ENCODE data around the gene IFT57.
"Not testable (repeated sequence)": the region's sequence is repeated elsewhere in the genome, so short reads cannot be mapped to it uniquely, and the experiment has no call there.

IFT57 gene

DNA sequence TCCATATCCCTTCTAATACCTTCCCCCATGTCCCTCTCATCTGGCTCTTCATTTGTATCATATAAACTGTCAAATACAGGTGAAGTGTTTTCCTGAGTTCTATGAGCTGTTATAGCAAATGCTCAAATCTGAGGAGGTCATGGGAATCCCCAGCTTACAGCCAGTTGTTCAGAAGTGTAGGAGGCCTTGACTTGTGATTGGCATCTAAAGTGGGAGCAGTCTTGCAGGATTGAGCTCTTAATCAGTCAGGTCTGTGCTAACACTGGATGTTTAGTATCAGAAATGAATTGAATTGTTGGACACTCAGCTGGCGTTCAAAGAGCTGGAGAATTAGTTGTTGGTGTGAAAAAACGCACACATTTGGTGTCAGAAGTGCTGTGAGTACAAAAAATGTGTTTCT, 65.0 kb downstream of the IFT57 start:
- DNase-seq: no peak

- no peak for DNase-seq
Measured at GRCh38 chr3:108156312-108156853, 65.8 kb downstream of the IFT57 start.

GRCh38 chr3:108155642-108156041, 66.6 kb downstream of the IFT57 start:
- not testable (repeated sequence) for DNase-seq

DNA sequence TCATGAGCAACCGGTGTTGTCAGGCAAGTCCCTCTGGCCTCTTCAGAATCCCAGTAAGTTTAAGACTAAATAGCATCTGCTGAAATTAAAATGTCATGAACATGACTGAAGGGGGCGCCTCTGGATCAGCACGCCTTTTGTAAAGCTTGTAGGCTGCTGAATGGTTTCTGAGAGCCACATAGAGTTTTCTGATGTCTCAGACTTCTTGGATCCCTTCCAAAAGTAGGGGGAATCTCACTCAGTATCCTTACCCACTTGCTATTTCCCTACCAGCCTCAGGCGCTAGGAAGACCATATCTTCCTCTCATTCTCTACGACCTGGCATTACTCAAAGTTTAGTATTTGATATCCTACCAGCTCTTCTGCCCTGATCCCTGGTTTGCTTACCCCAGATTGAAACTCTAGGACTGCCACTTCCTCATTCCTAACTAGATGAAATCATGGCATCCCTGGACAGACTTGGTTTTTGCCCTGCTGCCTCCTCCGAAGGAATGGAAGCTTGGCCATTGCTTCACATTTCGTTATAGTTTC, 68.7 kb downstream of the IFT57 start:
- DNase-seq: no peak

- DNase-seq: no peak
Measured at GRCh38 chr3:108152274-108152673, 70.0 kb downstream of the IFT57 start.

DNA sequence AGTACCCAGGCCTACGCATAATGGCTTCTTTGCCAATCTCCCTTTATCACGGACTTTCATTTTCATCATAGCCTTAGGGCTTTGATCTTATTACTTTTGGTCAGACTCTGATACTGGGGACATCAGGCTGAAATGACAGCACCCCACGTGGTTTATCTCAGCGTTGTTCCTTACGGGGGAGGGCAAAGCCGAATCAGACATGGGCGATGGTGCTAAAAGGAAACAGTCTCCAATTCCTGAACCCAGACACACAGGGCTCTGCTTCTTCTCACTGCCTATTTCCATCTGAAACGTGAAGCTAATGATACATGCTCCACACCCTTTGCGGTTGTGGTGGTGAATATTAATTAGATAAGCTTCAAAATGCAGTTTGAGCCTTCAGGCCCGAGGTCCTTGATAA, 72.0 kb downstream of the IFT57 start:
- DNase-seq: no peak

- no peak for DNase-seq
Measured at GRCh38 chr3:108146139-108146538, 76.1 kb downstream of the IFT57 start.

DNA sequence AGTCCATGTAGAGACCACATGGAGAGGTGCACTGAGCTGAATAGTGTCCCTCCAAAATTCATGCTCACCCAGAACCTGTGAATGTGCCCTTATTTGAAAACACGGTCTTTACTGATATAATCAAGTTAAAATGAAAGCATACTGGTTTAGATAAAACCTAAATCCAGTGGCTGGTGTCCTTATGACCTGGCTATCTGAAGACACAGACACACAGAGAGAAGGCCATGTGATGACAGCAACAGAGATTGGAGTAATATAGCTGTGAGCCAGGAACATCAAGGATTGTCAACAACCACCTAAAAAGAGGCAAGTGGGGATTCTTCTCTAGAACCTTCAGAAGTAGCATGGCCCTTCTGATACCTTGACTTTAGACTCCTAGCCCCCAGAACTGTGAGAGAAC, 76.6 kb downstream of the IFT57 start:
- DNase-seq: no peak

- no peak for DNase-seq
Measured at GRCh38 chr3:108137460-108137814, 84.8 kb downstream of the IFT57 start.

DNA sequence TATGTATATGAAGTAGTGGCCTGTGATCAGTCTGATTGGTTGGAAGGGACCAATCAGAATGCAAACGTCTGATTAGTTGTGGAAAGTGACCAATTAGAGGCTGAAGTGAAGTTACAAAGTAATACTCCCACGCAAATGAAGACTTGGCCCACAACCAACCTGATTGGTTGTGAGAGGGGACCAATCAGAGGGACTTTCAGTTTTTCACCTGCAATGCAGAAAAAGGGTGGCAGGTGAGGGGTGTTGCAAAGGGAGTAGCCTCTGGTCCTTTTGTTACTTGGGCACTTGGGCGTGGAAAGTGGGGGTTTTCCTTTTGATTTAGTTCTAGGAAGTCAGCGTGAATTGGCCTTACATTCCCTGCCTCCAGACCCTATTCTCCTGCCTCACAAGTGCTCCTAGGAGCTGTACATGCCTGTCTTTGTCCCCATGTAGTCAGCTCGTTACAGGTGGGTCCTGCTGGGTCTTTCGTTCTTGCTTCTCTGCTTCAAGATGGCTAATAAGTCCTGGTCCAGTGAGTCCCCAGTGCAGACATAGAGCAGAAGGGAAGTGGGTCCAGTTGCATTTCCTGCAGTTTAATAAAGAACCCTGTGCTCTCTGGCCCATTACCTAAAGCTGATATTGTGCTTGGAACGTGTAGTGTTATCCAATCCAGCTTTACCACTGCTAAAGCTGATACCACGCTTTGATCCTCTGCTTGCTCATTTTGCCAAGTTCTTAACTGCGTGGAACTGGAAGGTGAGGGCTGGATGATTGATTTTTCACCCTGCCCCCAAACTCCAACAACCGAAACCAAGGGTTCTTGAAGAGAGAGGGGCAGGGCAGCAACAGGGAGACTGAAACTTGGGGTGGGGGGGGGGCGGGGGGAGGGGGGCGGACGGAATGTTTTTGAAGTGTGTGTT, 85.4 kb downstream of the IFT57 start:
- DNase-seq: no peak

DNA sequence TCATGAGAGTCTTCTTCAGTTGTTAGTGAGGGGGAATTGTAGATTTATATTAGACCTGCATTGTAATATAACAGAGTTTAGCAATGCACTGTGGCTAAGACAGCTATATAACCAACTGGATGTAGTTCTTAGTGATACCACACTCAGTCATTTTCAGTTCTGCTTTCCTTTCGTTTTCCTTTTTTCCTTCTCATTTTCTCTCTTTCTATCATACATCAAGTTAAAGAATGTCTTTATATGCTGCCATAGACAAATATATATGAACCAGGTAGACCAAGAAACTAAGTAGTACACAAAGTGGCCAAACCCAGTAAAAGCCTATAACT, 87.7 kb downstream of the IFT57 start:
- DNase-seq: no peak

DNA sequence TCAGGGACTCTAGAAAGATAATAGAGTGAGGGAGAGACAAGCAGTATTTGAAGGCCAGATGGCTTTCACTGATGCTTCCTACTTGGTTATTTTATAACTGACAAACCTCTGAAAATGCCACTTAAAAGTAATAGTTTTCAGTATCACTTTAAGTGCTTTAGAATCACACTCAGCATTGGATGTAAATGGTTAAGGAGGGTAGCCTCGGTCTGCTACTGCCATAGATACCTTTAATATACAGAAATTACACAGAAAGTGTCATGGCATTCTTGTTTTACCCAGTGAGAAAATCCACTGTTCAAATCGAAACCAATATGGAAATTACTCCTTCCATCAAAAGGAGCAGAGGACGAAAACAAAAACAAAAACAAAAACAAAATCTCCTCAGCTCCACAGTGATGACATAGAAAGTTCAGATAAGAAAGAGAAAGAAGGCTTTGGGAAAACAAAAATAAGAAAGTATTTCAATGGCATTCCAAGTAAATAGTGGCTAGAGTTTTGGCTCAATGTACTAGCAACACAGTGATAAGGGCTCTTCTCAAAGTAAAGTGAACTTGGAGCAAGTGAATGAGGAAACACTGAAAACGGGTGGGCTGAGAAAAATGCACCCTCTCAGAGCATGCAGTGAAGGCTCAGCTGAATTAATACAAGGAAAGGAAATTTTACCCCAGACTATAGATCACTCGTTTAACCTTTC, 88.2 kb downstream of the IFT57 start:
- DNase-seq: no peak

DNA sequence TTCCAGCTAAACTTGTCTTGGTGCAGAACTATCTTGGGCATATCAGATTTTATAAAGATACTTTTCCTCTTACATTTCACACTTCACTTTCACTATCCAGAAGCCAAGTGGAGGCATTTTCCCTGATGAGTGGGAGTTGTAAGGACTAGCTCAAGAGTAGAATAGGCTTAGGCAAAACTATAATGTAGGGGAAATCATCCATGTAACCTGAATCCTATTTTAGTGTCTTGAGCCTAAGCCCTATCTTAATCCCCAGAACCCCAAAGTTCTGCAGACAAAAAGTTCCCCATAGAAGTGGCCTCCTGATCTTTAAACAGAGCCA, 89.2 kb downstream of the IFT57 start:
- no peak for DNase-seq

DNA sequence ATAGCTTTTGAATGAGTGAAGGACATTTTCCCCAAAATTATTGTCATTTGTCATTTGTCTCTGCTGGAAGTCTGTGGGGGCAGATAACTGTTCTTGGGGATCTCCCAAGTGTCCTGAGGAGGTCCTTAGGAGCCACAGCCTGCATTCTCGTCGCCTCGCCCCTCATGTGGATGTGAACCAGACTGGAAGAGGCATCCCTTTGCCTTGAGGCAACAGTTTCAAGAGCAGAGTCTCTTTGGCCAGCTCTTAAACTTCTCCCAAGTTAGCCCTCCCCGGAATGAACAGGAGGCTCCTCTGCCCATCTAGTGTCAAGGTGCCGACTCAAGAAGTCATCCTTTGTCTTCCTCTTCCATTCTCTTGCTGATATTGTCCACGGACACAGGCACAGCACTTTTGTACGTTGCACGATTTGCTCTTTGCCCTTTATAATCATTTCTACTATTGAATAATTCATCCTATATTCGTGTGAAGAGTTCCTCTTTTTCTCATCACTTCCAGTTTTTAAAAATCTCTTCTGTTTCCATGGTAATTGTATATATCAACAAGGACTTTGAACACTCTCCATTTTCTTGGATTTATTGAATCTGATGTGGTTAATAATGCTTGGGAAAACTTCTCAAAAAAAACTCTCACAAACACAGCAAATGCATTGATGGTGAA, 90.6 kb downstream of the IFT57 start:
- DNase-seq: no peak

DNA sequence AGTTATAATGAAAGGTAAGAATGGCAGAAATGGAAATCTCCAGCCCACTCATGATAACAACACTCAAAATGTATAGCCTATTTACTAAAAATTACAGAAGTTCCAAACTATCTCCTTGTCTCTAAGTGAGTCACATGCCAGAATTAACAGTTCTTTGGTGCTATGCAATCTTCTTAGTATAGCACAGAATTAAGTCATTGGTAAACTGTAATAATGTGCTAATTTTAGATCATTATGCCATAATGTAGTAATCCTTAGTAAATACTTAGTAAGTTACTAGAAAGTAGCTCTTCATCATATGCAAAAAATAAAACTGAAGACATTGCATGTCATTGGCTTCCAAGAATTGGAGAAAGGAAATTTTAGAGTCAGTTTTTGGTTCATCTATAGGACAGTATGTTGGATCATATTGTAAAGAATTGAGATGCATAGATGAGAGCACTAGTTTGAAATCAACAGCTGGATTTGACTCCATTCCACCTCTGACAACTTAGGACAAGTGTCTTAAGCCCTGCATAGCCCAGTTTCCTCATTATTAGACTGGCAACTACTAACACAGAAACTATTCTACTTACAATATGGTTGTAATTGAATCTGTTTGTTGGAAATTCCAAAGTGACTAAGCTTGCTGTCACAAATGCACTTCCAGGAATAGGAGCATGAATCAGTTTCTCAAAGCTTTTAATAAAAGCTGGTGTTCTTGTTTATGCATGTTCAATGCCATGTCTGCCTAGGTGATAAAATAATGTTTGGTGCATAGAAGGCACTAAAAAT, 91.3 kb downstream of the IFT57 start:
- no peak for DNase-seq

- no peak for DNase-seq
Measured at GRCh38 chr3:108130236-108130635, 92.0 kb downstream of the IFT57 start.

- no peak for DNase-seq
Measured at GRCh38 chr3:108127301-108127988, 94.8 kb downstream of the IFT57 start.

GRCh38 chr3:108126348-108126747, 95.9 kb downstream of the IFT57 start:
- DNase-seq: no peak

GRCh38 chr3:108125550-108126071, 96.6 kb downstream of the IFT57 start:
- DNase-seq: no peak

- no peak for DNase-seq
Measured at GRCh38 chr3:108125153-108125543, 97.1 kb downstream of the IFT57 start.

GRCh38 chr3:108124337-108125152, 97.7 kb downstream of the IFT57 start:
- DNase-seq: no peak

Measured in right hindlimb (tissue), 1 donor.